DMS79 (cell line): ENCODE data around the gene IKZF1.

Experiments used
- DNase-seq: peaks from one replicate; lab custom pipeline; 2025; lab: John Stamatoyannopoulos, UW

The IKZF1 gene

GRCh38 chr7:50308532-50309385 lies 4.2 kb downstream of the IKZF1 start:
- DNase-seq, result no peak

DNA sequence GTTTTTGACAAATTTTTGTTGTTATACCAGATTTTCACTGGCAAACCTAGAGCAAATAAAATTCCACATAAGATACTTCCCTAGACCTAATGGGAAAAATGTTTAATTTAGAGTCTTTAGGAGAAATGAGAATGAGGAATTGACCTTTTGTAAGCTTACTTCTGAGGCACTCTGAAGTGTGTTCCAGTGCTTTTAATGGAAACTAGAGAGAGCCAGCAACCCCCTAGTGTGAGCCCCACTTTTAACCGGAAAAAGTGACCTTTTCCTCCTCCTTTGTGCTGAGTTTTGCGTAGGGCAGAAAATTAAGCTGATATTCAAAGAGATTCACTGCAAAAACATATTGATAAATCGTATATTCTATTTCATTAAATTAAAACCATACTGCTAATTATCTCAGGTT lies 5.2 kb downstream of the IKZF1 start:
- DNase-seq, result no peak

GRCh38 chr7:50310361-50310760 lies 5.8 kb downstream of the IKZF1 start:
- no peak for DNase-seq

DNA sequence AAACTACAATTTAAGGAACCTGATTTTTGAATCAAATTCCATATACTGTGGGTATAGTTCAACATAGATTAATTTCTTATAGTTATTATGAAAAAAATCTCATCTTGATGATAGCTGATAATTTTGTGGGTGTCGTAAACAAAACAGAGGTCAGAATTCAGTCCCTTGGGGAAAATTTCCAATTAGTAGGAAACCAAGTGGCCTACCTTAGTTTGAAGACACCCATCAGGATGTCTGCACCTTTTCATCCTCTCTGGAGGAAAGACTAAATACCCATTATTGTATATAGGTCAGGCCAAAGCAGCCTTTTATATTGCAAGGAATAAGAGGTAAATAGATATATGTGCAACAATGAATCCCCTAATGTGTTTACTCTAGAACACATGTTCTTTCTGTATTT lies 6.4 kb downstream of the IKZF1 start:
- DNase-seq, result no peak

- DNase-seq, result no peak
Measured at GRCh38 chr7:50312250-50313162, 8.0 kb downstream of the IKZF1 start.

DNA sequence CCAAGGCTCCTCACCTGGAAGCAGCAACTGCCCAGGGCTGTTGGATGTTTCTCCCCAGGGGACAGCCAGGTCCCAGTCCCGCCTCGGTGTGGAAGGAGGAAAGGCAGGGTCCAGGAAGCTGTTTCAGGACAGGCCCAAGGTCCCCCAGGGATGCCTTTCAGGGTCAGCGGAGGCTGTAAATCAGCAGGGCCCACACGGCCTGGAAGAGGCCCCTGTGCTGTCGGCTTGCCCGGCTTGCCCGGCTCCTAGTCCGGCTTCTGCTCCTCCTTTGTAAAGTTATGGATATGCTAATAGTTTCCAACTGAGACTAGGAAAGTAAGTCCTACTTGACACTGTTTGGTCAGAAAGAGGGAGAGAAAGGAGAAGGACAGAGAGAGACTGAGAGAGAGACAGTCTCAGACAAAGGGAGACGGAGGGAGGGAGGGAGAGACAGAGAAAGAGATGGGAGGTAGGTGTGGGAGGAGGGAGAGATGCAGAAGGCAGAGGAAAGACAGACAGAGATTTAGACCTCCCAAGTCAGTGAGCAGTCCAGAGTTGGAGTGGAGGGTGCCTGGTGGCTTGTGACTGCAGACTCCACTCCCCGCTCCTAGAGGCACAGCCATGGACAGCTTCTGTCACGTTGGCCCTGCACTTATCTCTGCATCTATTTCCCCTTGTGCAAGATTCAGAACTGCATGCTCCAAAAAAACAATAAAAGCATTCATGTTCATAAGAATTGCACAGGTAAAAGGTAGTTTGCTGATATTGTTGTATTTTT lies 10.5 kb downstream of the IKZF1 start:
- DNase-seq, result no peak

GRCh38 chr7:50315739-50316671 lies 11.5 kb downstream of the IKZF1 start:
- peak; percentile 73 for DNase-seq

DNA sequence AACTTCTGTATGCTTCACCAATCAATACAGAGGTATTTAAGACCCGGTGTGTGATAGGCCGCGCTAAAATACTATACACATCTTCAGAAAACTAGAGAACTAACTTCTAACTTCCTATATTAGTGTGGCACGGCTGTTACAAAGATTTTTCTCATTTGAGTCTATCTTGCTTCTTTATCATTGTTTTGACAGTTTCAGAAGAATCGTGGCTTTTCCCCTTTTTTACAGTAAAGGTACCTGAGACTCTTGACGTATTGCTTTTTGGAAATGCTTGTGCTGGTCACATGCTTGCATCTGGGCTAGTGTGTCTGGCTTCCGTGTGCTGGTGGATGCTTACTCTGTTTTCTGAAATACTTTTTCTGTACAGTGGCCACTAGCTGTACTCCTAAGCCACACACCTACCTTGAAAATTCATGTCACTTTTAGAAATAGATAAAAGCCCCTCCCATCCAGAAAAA lies 12.7 kb downstream of the IKZF1 start:
- no peak for DNase-seq

GRCh38 chr7:50317697-50318669 lies 13.5 kb downstream of the IKZF1 start:
- no peak for DNase-seq

GRCh38 chr7:50321487-50322067 lies 17.1 kb downstream of the IKZF1 start:
- no peak for DNase-seq

- DNase-seq, result no peak
Measured at GRCh38 chr7:50324113-50324512, 19.6 kb downstream of the IKZF1 start.

DNA sequence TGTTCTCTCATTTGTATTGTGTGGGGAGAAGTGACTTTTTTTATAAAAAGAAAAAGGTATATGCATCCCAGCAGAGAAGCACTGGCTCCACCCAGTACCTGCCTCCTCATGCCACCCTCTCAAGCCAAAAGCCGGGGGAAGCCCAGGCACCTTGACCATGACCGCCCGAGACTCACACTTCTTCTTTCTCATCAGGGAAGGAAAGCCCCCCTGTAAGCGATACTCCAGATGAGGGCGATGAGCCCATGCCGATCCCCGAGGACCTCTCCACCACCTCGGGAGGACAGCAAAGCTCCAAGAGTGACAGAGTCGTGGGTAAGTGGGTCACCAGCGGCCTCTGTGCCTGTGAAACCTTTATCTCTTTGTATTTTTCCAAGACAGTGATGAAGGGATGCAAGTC lies 22.9 kb downstream of the IKZF1 start:
- no peak for DNase-seq

DNA sequence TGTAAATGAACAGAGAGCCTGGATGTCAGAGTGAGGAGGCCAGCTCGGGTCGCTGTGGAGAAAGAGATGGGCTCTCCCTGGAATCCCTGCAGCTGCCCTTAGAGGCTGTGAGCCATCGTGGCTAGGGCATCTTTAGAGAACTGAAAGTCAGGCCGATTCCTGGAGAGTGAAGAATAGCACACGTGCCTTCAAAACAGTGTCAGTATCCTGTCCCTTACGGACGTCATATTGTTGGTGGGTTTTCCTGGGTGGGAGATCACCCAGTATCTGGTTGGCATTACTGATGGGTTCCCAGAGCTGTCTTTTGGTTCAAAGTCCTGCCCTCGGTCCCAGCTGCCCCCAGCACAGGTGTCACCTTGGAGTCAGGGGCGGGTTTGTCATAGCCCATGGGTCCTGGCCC lies 25.3 kb downstream of the IKZF1 start:
- DNase-seq, result no peak

GRCh38 chr7:50330254-50330653 lies 25.7 kb downstream of the IKZF1 start:
- DNase-seq, result no peak

DNA sequence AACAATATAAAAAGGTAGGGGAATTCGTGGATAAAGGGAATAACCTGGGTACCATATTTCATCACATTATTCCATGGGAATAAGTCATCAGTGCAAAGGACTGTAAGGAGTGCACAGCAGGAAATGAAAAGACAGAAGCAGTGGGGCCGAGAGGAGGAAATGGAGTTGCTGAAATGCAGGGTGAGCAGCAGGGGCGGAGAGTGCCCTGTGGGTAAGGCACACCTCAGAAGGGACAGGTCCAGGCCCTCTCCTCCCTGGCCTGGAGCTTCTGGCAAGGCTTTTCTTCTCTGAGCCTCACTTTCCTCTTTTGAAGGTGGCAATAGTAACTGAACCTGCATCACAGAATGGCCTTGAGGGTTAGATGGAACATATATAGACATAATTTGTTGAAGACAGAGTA lies 26.2 kb downstream of the IKZF1 start:
- DNase-seq, result no peak

DNA sequence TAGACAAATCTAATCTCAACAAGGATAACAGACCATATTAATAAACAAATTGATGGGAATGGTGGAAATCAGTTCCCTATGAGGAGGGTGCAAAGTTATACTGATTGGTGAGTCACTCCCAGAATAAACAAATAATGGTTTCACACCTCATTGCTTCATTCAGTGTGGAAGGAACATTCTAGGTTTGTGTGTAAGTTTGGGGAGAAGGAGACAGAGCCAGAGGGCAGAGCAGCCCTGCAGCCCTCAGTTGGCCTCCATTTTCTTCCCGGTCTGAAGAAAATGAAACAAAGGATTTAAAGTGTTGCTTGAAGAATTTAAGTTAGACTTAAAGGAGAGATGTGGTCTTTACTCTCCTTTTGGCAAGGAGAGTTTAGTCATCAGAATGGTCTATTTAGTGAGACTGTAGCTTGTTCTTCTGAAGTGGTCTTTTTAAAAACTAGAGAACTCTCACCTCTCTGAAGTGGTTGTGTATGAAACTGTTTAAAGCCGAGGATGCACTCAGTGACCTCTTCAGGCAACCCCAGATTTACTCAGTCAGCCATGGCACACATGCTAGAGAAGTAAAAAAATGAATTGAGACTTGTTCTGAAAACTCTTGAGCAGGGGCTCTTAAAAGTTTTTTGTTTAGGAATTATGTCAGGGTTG lies 27.2 kb downstream of the IKZF1 start:
- DNase-seq, result peak; percentile 70

DNA sequence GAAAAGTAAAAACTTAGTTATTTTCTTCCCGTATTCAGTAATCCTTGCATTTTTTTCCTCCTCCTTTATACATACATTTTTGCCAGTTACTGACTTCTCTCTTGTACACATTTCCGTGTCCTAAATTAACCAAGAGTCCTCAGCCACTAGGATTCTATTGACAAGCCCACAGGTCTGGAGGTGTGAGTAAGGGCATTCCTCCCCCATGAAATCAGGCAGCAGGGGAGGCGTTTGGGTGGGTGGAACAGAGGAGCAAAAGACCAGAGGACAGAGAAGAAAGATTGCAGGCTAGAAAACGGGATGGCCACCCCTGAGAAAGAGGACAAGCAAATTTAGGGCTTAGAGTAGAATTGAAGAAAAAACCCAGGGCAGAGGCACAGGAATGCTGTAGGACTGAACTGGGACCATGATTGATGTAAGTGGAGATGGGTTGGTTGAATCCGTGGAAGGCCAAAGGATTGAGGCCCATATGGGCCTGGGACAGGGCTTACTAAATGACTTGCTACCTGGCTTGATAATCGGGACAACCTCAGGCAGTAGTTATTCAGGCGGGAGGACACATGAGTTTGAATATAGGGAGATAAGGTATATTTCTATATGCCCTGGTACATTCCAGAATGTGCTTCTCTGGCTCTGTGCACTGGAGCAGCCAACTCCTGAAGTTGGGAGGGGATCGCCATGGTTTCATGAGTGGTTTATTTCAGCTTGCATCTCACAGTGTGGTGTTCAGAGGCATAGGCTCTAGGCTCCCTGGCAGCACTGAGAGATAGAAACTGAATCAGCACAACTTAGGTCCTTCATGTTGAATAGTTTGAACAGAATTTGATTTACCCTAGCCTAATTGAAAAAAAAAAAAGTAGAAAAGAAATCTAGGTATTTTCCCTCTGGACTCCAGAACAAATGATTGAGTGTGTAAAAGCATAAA lies 28.0 kb downstream of the IKZF1 start:
- DNase-seq, result peak; percentile 53

DNA sequence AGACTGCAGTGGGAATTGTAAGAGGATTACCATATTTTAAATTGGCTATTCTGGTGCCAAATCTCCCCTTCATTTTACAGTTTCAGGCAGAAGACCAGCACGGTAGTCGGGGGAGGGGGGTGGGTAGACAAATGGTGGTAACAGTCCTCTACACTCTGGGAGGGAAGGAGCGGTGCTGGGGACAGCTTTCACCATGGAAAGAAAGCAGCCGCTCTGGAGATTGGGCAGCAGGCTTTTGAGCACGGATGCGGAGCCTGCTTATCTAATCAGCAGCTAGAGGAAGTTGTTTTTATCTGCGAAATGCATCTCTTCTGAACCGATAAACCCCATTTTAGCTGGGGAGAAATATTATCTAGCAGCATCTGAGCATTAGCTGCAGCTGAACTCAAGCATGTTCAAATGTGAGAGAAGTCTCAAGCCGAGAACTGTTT lies 28.7 kb downstream of the IKZF1 start:
- DNase-seq, result peak; percentile 26
